BLaER1 treated with 17β-estradiol and CSF1 and Interleukin-3, amounts not matched to agents 10 nM and 100 nM (cell line): ENCODE data around the gene RSPO1.

Experiments
- H3K27ac ChIP-seq, 11 experiments: shearing (Covaris generic); formaldehyde crosslinking; 2 replicates each; pipeline ENCODE4 v1.8.1; 2022
- H3K27me3 ChIP-seq, 11 experiments: shearing (Covaris generic); formaldehyde crosslinking; 2 replicates each; pipeline ENCODE4 v1.8.1; 2022
- H3K36me3 ChIP-seq, 11 experiments: shearing (Covaris generic); formaldehyde crosslinking; 2 replicates each; pipeline ENCODE4 v1.8.1; 2022
- H3K4me1 ChIP-seq, 10 experiments: shearing (Covaris generic); formaldehyde crosslinking; 2 replicates each; pipeline ENCODE4 v1.8.1; 2022
- H3K4me2 ChIP-seq, 11 experiments: shearing (Covaris generic); formaldehyde crosslinking; 2 replicates each; pipeline ENCODE4 v1.8.1; 2022
- H3K4me3 ChIP-seq, 10 experiments: shearing (Covaris generic); formaldehyde crosslinking; 2 replicates each; pipeline ENCODE4 v1.8.1; 2022
- H3K9ac ChIP-seq, 11 experiments: shearing (Covaris generic); formaldehyde crosslinking; 2 replicates each; pipeline ENCODE4 v1.8.1; 2022
- H3K9me3 ChIP-seq, 11 experiments: shearing (Covaris generic); formaldehyde crosslinking; replicated peaks in 1 of 11; 2 replicates each; pipeline ENCODE4 v1.8.1; 2022
- H4K20me1 ChIP-seq, 11 experiments: shearing (Covaris generic); formaldehyde crosslinking; 2 replicates each; pipeline ENCODE4 v1.8.1; 2022
- Cebpa-rat ChIP-seq, 11 experiments: shearing (Covaris generic); IDR thresholded peaks; 2 replicates each; pipeline ENCODE4 v1.8.1; 2022

Gene RSPO1

DNA sequence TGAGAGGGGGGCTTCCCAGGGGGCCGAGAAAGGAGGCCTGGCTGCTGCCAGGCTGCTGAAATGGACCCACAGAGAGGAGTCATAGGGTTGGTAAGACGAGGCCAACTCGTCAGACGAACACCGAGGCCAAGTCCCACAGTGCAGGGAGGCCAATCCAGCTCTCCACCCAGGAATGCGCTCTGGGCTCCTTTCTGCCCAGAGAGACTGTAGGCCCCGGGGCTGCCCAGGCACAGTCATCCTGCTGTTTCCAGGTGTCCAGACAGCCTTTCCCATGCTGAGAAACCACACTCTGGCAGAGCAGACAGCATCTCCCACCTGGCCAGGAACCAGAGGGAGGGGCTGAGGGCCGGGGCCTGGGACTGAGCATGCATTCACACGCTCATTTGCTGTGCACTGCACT lies 26.7 kb upstream of the RSPO1 start:
- no peak overlapping the region for H3K9ac ChIP-seq
- H3K36me3 ChIP-seq, result no peaks in the 10 kb centered on the region
- no peaks in the 10 kb centered on the region for H4K20me1 ChIP-seq
- H3K4me3 ChIP-seq, result no peak overlapping the region
- TF ChIP-seq Cebpa-rat (IDR thresholded peaks at IDR 0.05), result no peak
- peaks cover 0 to 33% (median 26%) of the 10 kb centered on the region in 10 experiments; a peak in 17 of 20 replicates for H3K4me1 ChIP-seq
- H3K4me2 ChIP-seq, result peak overlapping the region in 5 of 11 experiments; percentile 50 to 63 (median 60); a peak in 5 of 22 replicates
- H3K27me3 ChIP-seq, result no peaks in the 10 kb centered on the region
- H3K9me3 ChIP-seq, result no peaks in the 10 kb centered on the region
- H3K27ac ChIP-seq, result no peak overlapping the region

GRCh38 chr1:37660664-37661063 lies 26.0 kb upstream of the RSPO1 start:
- H3K4me2 ChIP-seq, result no peak overlapping the region
- no peaks in the 10 kb centered on the region for H3K36me3 ChIP-seq

GRCh38 chr1:37658486-37658885 lies 23.8 kb upstream of the RSPO1 start:
- TF ChIP-seq Cebpa-rat (IDR thresholded peaks at IDR 0.05), result no peak
- Histone ChIP-seq H3K36me3 (no peaks in the 10 kb centered on the region), H3K9me3 (no peaks in the 10 kb centered on the region), H4K20me1 (no peaks in the 10 kb centered on the region), H3K27me3 (no peaks in the 10 kb centered on the region), H3K4me1 (peaks cover 0 to 31% (median 24%) of the 10 kb centered on the region in 10 experiments; a peak in 17 of 20 replicates), H3K4me2 (no peak overlapping the region), H3K4me3 (no peak overlapping the region), H3K27ac (no peak overlapping the region), H3K9ac (no peak overlapping the region)

More at GRCh38 chr1:37660664-37661063, 26.0 kb upstream of the RSPO1 start:
- Histone ChIP-seq H3K9ac (no peak overlapping the region), H4K20me1 (no peaks in the 10 kb centered on the region), H3K9me3 (no peaks in the 10 kb centered on the region), H3K27me3 (no peaks in the 10 kb centered on the region), H3K27ac (no peak overlapping the region), H3K4me1 (peaks cover 0 to 33% (median 26%) of the 10 kb centered on the region in 10 experiments; a peak in 17 of 20 replicates), H3K4me3 (no peak overlapping the region)
- no peak for TF ChIP-seq Cebpa-rat (IDR thresholded peaks at IDR 0.05)

DNA sequence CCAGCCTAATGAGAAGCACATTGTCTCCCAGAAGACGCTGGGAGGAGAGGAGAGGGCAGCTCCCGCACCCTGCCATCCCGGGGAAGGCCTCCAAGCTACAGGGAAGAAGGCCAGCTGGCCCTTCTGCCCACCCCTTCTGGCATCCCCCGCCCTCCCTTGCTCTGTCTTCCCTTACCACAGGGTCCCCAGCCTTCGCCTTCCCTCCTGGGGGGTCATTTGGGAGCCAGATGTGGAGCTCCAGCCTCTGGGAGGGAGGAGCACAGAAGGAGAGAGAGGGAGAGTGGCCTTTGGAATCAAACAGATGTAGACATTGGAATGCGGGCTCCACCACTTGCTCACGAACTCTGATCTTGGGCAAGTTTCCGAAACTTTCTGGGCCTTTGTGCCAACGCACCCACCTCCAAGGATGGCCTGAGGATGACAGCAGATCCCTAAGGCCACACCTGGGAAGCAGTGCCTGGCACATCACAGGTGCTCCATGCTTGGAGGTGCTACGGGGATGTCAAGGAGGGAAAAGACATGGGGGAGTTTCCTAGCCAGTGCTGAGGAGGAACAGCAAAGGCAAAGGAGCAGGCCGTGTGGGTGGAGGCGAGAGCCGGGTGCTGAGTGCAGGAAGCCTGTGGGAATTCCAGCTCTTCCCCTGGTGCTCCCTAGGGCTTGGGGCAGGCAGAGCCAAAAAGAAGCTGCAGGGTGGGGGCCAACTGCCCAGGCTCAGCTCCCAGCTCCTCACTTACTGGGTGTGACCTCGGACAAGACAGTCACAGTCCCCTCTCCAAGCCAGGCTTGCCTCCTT lies 23.1 kb upstream of the RSPO1 start:
- H4K20me1 ChIP-seq, result no peaks in the 10 kb centered on the region
- no peak overlapping the region; a peak in 1 of 22 replicates for H3K4me2 ChIP-seq
- H3K27ac ChIP-seq, result no peak overlapping the region
- no peak for TF ChIP-seq Cebpa-rat (IDR thresholded peaks at IDR 0.05)
- no peak overlapping the region for H3K4me3 ChIP-seq
- H3K27me3 ChIP-seq, result no peaks in the 10 kb centered on the region
- no peaks in the 10 kb centered on the region for H3K9me3 ChIP-seq
- peaks cover 0 to 24% (median 18%) of the 10 kb centered on the region in 10 experiments; a peak in 17 of 20 replicates for H3K4me1 ChIP-seq
- H3K9ac ChIP-seq, result no peak overlapping the region
- H3K36me3 ChIP-seq, result no peaks in the 10 kb centered on the region

DNA sequence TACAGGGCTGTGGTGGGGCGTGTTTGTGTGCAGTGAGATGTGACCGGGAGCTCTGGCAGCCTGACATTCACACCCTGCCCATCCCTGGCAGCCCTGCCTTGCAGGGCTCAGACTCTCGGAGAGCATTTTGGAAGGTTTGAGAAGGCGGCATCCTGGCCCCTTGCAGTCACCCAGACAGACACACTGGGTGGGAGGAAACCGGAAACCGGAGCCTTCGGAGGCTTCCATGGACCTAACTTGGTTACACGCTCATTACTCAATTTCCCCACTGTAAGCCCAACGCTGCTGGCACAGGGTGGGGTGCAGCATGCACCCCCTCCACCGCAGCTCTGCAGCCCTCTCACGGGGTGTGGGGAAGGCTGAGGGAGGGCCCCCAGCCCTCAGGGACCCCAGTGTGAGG lies 22.2 kb upstream of the RSPO1 start:
- Histone ChIP-seq H3K4me1 (peaks cover 0 to 15% (median 9%) of the 10 kb centered on the region in 10 experiments; a peak in 17 of 20 replicates), H3K4me2 (peak overlapping the region in 3 of 11 experiments; percentile 0 to 35 (median 33); a peak in 4 of 22 replicates)

GRCh38 chr1:37656026-37656425 lies 21.3 kb upstream of the RSPO1 start:
- H3K27me3 ChIP-seq, result no peaks in the 10 kb centered on the region
- H3K4me1 ChIP-seq, result peaks cover 0 to 11% (median 6%) of the 10 kb centered on the region in 10 experiments; a peak in 10 of 20 replicates
- no peak for TF ChIP-seq Cebpa-rat (IDR thresholded peaks at IDR 0.05)
- H3K36me3 ChIP-seq, result no peaks in the 10 kb centered on the region
- H4K20me1 ChIP-seq, result no peaks in the 10 kb centered on the region
- H3K4me3 ChIP-seq, result no peak overlapping the region
- H3K9ac ChIP-seq, result no peak overlapping the region
- no peak overlapping the region for H3K4me2 ChIP-seq
- no peak overlapping the region for H3K27ac ChIP-seq
- H3K9me3 ChIP-seq, result no peaks in the 10 kb centered on the region

More for the DNA sequence above, 22.2 kb upstream of the RSPO1 start:
- H3K9ac ChIP-seq, result no peak overlapping the region
- no peaks in the 10 kb centered on the region for H4K20me1 ChIP-seq
- H3K27ac ChIP-seq, result no peak overlapping the region
- no peaks in the 10 kb centered on the region for H3K36me3 ChIP-seq
- no peaks in the 10 kb centered on the region for H3K9me3 ChIP-seq
- no peak overlapping the region for H3K4me3 ChIP-seq
- no peak for TF ChIP-seq Cebpa-rat (IDR thresholded peaks at IDR 0.05)
- no peaks in the 10 kb centered on the region for H3K27me3 ChIP-seq

DNA sequence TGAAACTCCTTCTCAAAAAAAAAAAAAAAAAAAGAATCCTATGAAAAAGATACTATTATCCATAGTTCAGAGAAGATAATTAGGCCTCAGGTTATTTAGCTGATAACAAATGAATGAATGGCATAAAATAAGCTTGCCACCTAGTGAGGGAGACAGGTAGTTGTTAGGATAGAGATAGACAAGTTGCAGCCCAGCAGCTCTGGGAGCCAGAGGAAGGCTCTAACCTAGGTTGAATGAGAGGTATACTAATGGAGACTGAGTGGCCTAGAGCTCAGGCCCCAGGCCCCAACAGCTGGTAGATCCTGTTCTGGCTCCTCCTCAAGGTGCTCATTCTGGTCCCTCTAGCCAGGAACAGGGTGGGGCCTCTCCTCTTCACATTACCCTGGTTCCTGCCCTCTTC lies 20.6 kb upstream of the RSPO1 start:
- Histone ChIP-seq H3K36me3 (no peaks in the 10 kb centered on the region), H3K9ac (no peak overlapping the region), H3K9me3 (no peaks in the 10 kb centered on the region), H3K27ac (no peak overlapping the region), H3K4me2 (no peak overlapping the region), H4K20me1 (0 out of 22 replicates have a peak, but pooled peaks cover 0 to 4% (median 0%) of the 10 kb centered on the region in 11 experiments), H3K27me3 (no peaks in the 10 kb centered on the region), H3K4me3 (no peak overlapping the region), H3K4me1 (peaks cover 0 to 11% (median 6%) of the 10 kb centered on the region in 10 experiments; a peak in 10 of 20 replicates)
- TF ChIP-seq Cebpa-rat (IDR thresholded peaks at IDR 0.05), result no peak

DNA sequence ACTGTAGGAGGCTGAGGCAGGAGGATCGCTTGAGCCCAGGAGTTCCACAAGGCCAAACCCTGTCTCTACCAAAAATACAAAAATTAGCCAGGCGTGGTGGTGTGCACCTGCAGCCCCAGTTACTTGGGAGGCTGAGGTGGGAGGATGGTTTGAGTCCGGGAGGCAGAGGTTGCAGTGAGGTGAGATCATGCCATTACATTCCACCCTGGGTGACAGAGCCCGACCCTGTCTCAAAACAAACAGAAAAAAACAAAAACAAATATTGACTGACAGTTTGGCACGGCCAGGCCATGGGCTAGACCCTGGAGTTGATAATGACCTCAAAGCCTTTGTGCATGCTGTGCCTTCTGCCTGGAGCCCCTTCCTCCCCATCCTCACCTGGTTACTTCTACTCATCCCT lies 19.2 kb upstream of the RSPO1 start:
- H3K4me2 ChIP-seq, result no peak overlapping the region
- H3K27ac ChIP-seq, result no peak overlapping the region
- peaks cover 0 to 11% (median 6%) of the 10 kb centered on the region in 10 experiments; a peak in 10 of 20 replicates for H3K4me1 ChIP-seq
- TF ChIP-seq Cebpa-rat (IDR thresholded peaks at IDR 0.05), result no peak
- H3K4me3 ChIP-seq, result no peak overlapping the region
- H3K9me3 ChIP-seq, result no peaks in the 10 kb centered on the region
- H3K27me3 ChIP-seq, result no peaks in the 10 kb centered on the region
- 0 out of 22 replicates have a peak, but pooled peaks cover 0 to 7% (median 0%) of the 10 kb centered on the region in 11 experiments for H4K20me1 ChIP-seq
- H3K9ac ChIP-seq, result no peak overlapping the region
- no peaks in the 10 kb centered on the region for H3K36me3 ChIP-seq

- Histone ChIP-seq H3K4me1 (peaks cover 0 to 11% (median 6%) of the 10 kb centered on the region in 10 experiments; a peak in 10 of 20 replicates), H3K9me3 (no peaks in the 10 kb centered on the region), H3K27me3 (no peaks in the 10 kb centered on the region), H3K4me3 (no peak overlapping the region), H3K27ac (no peak overlapping the region), H3K9ac (no peak overlapping the region), H3K36me3 (no peaks in the 10 kb centered on the region), H4K20me1 (0 out of 22 replicates have a peak, but pooled peaks cover 0 to 7% (median 0%) of the 10 kb centered on the region in 11 experiments), H3K4me2 (no peak overlapping the region)
- no peak for TF ChIP-seq Cebpa-rat (IDR thresholded peaks at IDR 0.05)
Observed at GRCh38 chr1:37652976-37653375, 18.3 kb upstream of the RSPO1 start.
